Hindlimb muscle (tissue), 1 donor: Measurements from ENCODE around the gene ADD1. TPM values are rescaled to one million over a fixed set of nuclear protein-coding genes. Genes with fewer than 3 reads are reported as not detected.
"Not testable (repeated sequence)": the region's sequence is repeated elsewhere in the genome, so short reads cannot be mapped to it uniquely, and the experiment has no call there.

ENCODE experiments used
- DNase-seq: peaks from one replicate; pipeline ENCODE4 v3.0.0-alpha.2; 2013
- polyA plus RNA-seq: library from polyadenylated mRNA; unstranded; fragments of 120-200 nt; gene quantifications from one replicate; pipeline ENCODE4 v1.2.1, GENCODE V29; 2013; ENCODE audit not compliant: insufficient read length

ADD1 gene
- polyA plus RNA-seq, 1 donor: 205 TPM

DNA sequence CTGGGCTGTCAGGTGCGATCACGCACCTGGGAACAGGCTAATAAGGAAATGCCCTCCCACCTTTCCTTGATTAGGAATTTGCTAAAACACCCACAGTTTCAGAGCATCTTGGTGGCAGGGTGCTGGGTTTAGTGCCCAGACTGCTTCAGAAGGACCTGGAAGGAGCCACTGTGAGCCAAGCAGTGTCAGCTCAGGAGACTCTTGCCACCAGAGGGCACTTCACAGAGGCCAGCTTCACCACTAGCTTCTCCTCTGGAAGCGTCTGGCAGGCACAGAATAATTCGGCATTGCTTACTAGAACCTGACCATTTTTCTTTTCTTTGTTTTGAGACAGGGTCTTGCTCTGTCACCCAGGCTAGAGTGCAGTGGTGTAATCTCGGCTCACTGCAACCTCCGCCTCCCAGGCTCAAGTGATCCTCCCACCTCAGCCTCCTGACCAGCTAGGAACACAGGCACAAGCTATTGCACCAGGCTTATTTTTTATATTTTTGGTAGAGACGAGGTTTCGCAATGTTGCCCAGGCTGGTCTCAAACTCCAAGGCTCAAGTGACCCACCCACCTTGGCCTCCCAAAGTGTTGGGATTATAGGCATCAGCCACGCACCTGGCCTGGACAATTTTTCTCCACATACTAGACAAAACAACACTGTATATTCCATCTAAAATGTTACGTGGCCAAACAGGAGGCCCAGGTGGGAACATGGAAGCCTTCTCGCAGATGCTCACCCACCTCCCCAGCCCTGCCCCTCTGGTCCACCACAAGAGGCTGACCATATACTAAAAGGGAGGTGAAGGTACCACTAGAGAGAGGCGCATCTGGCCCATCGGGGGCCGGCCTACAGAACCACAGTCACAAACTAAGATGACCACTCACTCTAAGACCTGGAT is 105.5 kb downstream of the ADD1 start:
- DNase-seq: no peak

- no peak for DNase-seq
These were observed 106.1 kb downstream of the ADD1 start for GRCh38 chr4:2949782-2950125.

DNA sequence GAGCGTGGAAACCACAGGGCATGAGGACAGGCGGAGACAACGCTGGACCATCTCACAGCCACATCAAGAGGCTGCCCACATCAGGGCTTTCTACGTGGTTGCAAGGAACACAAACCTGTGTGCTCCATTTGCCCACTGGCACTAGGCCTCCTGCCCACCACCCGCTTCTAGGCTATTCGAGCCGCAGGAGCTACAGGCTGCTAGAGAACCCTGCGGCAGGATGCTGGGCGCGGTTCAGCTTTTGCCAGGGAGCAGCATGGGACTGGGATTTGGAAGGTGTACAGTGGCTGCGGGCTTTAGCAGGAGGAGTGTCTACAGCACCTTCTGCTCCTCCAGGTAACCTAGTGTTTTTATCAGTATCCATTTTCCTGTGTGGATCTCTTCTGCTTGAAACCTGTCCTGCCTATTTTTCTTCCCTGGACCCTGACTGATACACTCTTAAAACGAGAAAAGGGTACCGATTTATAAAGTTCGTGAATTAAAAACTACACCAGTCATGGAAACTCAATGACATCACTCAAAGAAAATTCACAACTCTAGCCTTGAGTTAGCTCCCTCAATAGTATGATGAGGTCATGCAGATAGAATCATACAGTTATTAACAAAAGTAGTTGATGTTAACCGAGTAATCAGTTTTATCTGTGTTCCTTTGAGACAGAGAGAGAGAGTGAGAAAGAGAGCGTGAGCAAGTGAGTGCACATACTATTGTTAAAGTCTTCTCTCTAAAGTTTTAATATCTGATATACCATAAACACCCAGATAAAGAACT is 106.8 kb downstream of the ADD1 start:
- no peak for DNase-seq

DNA sequence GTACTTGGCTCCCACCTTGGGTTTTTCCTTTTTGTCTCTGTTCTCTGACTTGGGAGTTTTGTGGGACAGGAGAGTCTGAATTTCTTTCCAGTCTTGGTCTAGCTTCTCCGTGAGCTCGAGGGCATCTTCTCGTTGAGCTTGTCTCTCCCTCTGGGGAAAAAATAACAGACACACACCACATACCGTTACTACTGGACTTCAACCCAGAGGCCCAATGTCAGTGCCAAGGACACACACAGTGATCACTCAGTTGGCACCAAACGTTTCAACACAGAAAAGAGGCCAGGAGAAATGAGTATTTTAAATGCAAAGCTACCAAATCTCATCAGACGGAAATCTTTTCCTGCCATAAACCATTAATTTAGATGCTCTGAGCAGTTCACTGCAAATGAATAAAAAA is 109.9 kb downstream of the ADD1 start:
- DNase-seq: no peak

DNA sequence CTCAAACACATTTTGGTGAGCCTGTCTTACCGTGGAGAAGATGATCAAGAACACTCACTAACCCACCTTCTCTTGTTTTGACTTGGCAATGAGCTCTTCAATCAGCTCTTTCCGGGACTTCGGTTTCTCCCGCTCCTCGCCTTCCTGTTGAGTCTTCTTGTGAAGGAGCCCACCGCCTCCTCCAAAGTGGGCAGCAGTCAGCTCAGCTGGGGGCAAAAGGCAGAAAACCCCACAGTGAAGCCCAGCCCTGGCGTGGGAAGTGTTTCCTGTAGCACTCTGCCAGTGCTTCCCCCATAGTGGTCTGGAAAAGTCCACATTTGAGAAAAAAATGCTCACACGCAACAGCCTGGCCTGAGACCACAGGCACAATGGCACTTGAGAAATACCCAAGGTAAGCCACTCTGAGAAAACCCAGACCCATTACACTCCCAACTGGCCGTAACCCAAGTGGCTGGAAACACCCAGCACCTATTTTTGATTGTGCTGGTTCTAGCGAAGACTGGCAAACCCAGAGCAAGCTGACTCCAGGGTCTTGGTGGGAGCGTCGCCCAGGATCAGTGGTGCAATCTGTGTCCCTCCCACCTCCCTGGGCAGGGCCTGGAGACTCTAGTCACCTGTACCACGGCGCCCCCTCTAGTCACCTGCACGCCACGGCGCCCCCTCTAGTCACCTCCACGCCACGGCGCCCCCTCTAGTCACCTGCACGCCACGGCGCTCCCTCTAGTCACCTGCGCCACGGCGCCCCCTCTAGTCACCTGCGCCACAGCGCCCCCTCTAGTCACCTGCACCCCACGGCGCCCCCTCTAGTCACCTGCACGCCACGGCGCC is 110.9 kb downstream of the ADD1 start:
- no peak for DNase-seq

DNA sequence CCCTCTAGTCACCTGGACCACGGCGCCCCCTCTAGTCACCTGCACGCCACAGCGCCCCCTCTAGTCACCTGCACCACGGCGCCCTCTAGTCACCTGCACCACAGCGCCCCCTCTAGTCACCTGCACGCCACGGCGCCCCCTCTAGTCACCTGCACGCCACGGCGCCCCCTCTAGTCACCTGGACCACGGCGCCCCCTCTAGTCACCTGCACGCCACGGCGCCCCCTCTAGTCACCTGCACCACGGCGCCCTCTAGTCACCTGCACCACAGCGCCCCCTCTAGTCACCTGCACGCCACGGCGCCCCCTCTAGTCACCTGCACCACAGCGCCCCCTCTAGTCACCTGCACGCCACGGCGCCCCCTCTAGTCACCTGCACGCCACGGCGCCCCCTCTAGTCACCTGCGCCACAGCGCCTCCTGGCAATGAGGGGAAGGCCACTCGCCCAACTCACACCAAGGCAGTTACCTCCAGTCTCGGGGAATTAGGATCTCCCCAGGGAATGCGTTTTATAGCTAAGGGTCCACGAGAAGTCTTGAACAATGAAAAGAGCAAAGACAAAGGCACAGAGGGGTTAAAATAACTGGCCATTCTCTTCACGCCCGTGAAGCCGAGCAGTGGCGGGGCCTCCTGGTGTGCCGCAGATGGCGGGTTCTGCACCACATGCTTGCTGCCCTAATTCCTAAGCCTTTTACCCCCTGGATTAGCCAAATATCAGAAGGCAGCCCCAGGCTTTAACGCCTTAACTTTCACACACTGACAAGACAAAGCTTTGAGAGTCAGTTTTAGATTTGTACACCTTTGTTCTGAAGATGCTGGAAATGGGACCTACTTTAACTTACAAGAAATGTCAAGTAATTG is 111.8 kb downstream of the ADD1 start:
- not testable (repeated sequence) for DNase-seq

DNA sequence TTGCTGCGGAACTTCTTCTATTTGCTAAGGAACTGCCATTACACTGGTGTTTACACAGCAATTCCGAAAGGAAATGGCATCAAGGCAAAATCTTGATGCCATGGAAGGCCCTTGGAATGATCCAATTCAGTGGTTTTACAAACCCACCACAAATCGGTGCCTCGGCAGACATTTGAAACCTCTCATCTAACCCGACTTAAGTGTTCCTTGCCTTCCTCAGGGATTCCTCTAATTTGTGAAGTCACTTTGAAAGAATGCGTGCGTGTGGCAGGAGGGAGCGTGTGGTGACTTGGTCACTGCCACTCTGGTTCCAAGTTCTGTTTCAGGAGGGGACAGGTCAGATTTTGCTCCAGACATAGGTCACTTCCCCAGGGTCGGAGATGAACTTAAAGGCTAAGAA is 114.8 kb downstream of the ADD1 start:
- no peak for DNase-seq

- DNase-seq: not testable (repeated sequence)
These were observed 116.8 kb downstream of the ADD1 start for GRCh38 chr4:2960450-2960849.

DNA sequence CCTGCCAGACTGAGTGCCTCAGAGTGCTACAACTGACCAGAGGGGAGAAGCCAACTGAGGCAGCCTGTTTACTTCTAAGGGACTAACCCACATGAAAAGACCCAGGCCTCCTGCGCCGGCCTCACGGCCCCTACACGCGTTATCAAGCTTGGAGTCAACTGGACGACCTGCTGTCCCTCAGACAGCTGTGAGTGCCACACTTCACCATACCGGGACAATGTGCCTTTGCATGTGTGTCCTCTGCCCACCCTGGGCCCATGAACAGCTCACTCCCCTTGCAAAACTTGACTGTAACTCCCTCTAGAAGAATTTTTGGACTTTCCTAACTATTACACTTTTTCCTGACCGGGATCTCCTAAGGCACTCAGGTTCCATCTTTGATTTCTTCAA is 117.8 kb downstream of the ADD1 start:
- DNase-seq: no peak

DNA sequence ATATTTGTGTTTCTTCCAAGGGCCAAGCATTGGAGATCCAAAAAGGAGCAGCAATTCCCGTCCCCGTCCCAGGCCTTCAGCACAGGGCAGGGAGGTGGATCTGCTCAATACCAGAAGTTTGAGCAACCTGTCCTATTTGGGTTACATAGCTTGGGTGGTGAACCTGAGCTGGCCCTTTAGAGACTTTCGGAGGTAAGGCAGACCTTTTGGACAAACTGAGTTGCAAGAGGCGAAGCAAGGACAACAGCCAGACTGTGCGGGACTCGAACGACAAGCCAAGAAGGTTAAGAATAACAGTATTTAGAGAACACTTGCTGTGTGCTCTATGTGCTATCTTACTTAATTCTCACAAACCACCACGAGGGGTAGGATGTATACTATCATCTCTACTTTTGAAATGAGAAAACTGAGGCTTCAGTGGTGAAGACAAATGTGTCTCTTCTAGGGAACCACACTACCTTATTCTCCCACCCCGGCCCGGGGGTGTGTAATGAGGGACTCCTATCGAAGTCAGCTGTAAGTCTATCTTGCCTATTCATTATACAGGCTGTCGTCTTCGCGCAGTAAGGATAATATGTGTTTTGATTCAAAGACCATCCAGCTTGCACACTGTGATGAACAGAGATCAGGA is 118.3 kb downstream of the ADD1 start:
- DNase-seq: no peak

DNA sequence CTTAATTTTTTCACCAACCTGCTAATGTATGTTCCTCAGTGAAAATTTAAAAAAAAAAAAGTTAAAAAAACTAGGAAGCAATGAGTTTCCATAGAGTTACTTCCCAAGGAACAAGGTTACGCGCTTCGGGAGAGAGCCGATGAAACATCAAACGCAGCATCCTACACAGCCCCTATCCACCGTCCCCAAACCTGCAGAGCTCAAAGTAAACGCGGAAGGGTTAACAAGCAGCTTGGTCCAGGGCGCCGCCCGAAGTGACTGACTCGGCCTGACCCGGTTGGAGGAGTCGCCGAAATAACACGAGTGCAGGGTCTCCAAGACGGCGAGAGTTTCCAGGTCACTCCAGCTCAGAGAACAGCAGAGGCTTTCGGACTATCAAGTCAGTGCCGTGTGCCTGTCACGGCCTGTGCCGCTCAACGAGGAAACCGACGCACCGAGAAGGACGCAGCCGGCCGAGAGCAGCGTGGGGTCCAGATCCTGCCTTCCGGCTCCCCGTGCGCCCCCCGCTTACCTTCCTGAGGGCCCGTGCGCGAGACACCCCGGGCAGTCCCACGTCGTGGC is 119.0 kb downstream of the ADD1 start:
- DNase-seq: no peak

DNA sequence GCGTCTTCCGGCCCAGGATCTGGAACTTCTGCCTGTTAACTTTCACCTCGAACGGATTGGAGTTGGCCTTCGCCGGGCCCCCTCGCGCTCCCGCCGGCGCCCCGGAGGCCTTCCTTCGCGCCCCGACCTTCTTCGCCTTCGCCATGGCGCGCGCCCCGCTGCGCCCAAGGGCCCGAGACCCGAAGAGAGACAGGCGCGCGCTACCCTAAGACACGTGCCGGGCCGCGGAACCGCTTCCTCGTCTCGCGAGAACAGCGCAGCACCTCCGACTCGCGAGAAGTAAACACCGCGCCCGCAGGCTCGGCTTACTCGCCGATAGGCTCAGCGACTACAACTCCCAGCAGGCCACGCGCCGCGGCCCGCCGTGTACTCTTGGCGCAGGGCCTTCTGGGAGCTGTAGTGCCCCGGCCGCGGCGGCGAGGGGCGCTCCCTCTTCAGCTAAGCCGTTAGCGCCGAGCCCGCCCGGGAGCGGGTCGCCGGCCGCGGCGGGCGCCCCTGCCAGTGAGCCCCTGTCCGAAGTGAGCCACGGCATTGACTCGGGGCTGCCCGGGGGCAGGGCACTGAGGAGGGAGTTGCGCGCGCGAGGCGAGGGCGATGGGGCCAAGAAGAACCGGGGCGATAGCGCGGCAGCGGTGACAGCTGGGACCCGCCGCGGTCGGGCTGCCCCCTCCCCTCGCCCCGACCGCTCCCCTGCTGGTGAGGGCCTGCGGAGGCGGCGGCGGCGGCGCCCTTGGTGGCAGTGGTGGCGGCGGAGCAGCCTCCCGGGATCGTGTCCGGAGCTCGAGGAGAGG is 119.7 kb downstream of the ADD1 start, which contains the start of the genes GRK4 and NOP14:
GRK4 (plus strand) TSS at position 397 of the 791 bp plus-strand sequence. CDS start 500 bp downstream, outside the sequence.
NOP14 (minus strand) TSS at position 232 of the 791 bp plus-strand sequence; CDS start at position 145, 87 bp downstream.
- DNase-seq: peak; percentile 99

DNA sequence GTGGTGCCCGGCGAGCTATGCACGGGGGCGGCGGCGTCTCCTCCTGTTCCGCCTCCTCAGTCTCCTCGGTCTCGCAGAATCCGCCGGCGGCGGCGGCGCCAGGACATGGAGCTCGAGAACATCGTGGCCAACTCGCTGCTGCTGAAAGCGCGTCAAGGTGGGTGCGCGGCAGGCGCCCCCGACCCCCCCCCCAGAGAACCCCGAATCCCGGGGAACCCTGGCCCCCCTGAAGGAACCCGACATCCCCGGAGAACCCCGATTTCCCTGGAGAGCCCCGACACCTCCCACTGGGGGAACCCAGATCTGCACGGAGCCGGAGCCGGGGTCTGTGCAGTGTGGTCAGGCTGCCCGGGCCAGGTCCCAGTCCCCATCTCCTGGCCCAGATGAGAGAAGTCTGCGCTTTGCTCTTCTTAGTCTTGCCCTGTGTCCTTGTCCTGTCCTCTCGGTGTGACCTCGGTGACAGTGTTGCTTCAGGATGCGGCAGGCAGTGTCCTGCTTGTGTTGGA is 120.4 kb downstream of the ADD1 start:
- DNase-seq: no peak

DNA sequence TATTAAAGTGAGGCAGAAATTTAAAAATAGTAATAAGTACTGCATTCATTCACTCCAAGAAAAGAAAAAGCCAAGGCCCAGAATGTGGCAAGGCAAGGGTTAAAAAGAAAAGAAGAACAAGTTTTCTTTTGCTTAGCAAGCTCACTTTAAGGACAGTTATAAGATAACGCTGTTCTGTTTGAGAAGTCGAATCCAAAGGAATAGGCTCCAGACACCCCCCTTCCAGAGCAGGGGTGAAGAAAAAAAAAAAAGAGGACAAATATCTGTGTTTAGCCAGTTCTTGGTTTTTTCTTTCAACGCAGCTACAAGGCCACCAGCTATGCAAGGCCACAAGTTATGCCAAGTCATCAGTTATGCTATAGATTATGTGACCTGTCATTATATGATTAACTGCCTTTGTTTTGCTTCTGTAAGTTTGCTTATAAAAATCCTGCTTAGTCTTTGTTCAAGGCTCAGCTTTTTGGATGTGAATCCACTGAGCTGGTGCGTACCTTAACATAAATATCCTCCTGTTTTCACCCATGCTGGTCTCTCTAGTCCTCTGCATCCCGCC is 121.1 kb downstream of the ADD1 start:
- DNase-seq: no peak

DNA sequence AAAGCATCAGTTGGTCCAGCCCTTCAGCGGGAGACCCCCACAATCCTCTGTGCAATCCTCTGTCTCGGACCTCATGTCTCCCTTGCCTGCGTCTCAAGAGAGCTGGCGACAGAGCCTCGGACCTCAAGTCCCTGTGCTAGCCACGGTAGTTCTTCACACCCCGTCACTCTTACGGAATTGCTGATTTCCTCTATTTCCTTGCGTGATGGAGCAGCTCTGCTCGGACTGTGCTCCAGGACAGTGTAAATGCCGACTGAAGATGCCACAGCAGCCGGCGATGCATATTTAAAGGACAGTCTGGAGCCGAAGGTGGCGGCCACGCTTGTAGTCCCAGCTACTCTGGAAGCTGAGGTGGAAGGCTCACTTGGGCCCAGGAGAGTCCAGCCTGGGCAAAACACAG is 121.6 kb downstream of the ADD1 start:
- DNase-seq: no peak

DNA sequence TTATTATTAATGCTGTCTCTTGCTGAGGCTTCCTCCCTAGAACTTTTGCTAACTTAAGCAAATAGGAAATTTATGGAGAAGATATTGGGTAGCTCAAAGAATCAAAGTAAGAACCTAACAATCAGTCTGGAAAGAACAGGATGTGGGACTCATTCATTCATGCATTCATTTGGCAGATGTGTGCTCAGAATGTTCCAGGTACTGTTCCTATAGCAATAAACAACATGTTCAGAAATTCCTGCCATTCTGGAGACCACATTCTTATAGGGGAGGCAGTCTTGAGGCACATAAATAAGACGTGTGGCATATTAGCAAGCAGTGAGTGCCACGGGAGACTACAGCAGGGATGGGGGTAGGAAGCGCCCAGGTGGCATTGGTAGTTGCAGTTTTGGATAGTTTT is 124.7 kb downstream of the ADD1 start:
- no peak for DNase-seq

- DNase-seq: no peak
These were observed 127.6 kb downstream of the ADD1 start for GRCh38 chr4:2971275-2971674.

- no peak for DNase-seq
These were observed 133.8 kb downstream of the ADD1 start for GRCh38 chr4:2977211-2978088.
